Measurements from ENCODE around the gene ZC3H13.

GRCh38 chr13:46045424-46045823 lies 7.1 kb downstream of the ZC3H13 start:
- TF ChIP-seq CTCF (IDR thresholded peaks at IDR 0.05; ENCODE audit: low read length) (no peak), EZH2phosphoT487 (IDR thresholded peaks at IDR 0.05; ENCODE audit: low read length) (no peak)
